Measurements from ENCODE around the gene AAMP.

- no peak for TF ChIP-seq REST (IDR thresholded peaks at IDR 0.05; ENCODE audit: insufficient read depth in 1 of 2, low read depth in 2 of 2, low read length in 2 of 2)
- TF ChIP-seq SIN3A (IDR thresholded peaks at IDR 0.05; ENCODE audit: borderline replicate concordance, insufficient read depth, low read length) = no peak
These were observed 967 bp upstream of the AAMP start for GRCh38 chr2:218270721-218271486.

All from PFSK-1 (cell line).